ENCODE results near the gene EXOC3L4.

- TF ChIP-seq CTCF (IDR thresholded peaks at IDR 0.05) (no peak), POLR2A (IDR thresholded peaks at IDR 0.05) (no peak), EP300 (IDR thresholded peaks at IDR 0.05) (no peak)
Observed at GRCh38 chr14:103058164-103059055, 36.1 kb upstream of the EXOC3L4 start.
